Neural crest cell (in vitro differentiated cells): ENCODE data around the gene BRIP1. TPM values are rescaled to one million over a fixed set of nuclear protein-coding genes. Genes with fewer than 3 reads are reported as not detected.

Source experiments
- DNase-seq: peaks from one replicate; pipeline ENCODE4 v3.0.0; 2021; ENCODE audit warnings: low read depth, mixed read lengths, low spot score
- H3K27ac Mint-ChIP-seq: one replicate; pipeline ENCODE4 v1.8.0; 2021; ENCODE audit warnings: mild to moderate bottlenecking, mixed read lengths; ENCODE audit not compliant: unreplicated experiment
- H3K27me3 Mint-ChIP-seq: 2 replicates; pipeline ENCODE4 v1.8.0; 2021; ENCODE audit warnings: low read depth, mild to moderate bottlenecking, mixed read lengths
- H3K36me3 Mint-ChIP-seq: 2 replicates; pipeline ENCODE4 v1.8.0; 2021; ENCODE audit warnings: low read depth, mild to moderate bottlenecking, mixed read lengths
- H3K4me1 Mint-ChIP-seq: 2 replicates; pipeline ENCODE4 v1.8.0; 2021; ENCODE audit warnings: mixed read lengths
- H3K4me3 Mint-ChIP-seq: one replicate; pipeline ENCODE4 v1.8.0; 2021; ENCODE audit warnings: mild to moderate bottlenecking, mixed read lengths
- H3K9me3 Mint-ChIP-seq: 2 replicates; pipeline ENCODE4 v1.8.0; 2021; ENCODE audit warnings: mixed read lengths
- CTCF ChIP-seq: fragments of 200-600 bp; sonication (generic); conservative IDR thresholded peaks from 2 replicates; pipeline ENCODE4 v1.5.0; 2021; ENCODE audit warnings: antibody characterized with exemption, mild to moderate bottlenecking
- total RNA-seq: library from RNA; stranded (reverse); gene quantifications from 2 replicates; pipeline ENCODE4 v1.2.1, GENCODE V29; 2021

Gene BRIP1
- total RNA-seq, 1 donor from 2014 or later: 31.4 TPM

- TF ChIP-seq CTCF: no peak
- Mint-ChIP-seq H3K36me3 (peaks cover 16% of the 10 kb centered on the region), H3K27ac (no peak overlapping the region), H3K4me3 (no peak overlapping the region), H3K4me1 (no peaks in the 10 kb centered on the region), H3K27me3 (no peaks in the 10 kb centered on the region), H3K9me3 (no peaks in the 10 kb centered on the region)
- no peak for DNase-seq
These were observed 15.1 kb downstream of the BRIP1 start for GRCh38 chr17:61848247-61848646.

GRCh38 chr17:61847659-61848058, 15.7 kb downstream of the BRIP1 start:
- Mint-ChIP-seq H3K27me3 (no peaks in the 10 kb centered on the region), H3K27ac (no peak overlapping the region), H3K9me3 (no peaks in the 10 kb centered on the region), H3K4me3 (no peak overlapping the region), H3K36me3 (peaks cover 22% of the 10 kb centered on the region), H3K4me1 (no peaks in the 10 kb centered on the region)
- no peak for DNase-seq
- no peak for TF ChIP-seq CTCF

GRCh38 chr17:61846761-61847375, 16.5 kb downstream of the BRIP1 start:
- H3K36me3 Mint-ChIP-seq: peaks cover 25% of the 10 kb centered on the region
- H3K27ac Mint-ChIP-seq: no peak overlapping the region
- no peak overlapping the region for H3K4me3 Mint-ChIP-seq
- no peak for TF ChIP-seq CTCF
- H3K27me3 Mint-ChIP-seq: no peaks in the 10 kb centered on the region
- H3K4me1 Mint-ChIP-seq: no peaks in the 10 kb centered on the region
- H3K9me3 Mint-ChIP-seq: no peaks in the 10 kb centered on the region
- DNase-seq: no peak

GRCh38 chr17:61846088-61846487, 17.2 kb downstream of the BRIP1 start:
- no peak for DNase-seq
- Mint-ChIP-seq H3K4me3 (no peak overlapping the region), H3K9me3 (no peaks in the 10 kb centered on the region), H3K4me1 (no peaks in the 10 kb centered on the region), H3K36me3 (peaks cover 27% of the 10 kb centered on the region), H3K27me3 (no peaks in the 10 kb centered on the region), H3K27ac (no peak overlapping the region)
- TF ChIP-seq CTCF: no peak

- TF ChIP-seq CTCF: no peak
- H3K9me3 Mint-ChIP-seq: no peaks in the 10 kb centered on the region
- DNase-seq: no peak
- H3K36me3 Mint-ChIP-seq: peaks cover 24% of the 10 kb centered on the region
- H3K4me1 Mint-ChIP-seq: no peaks in the 10 kb centered on the region
- no peaks in the 10 kb centered on the region for H3K27me3 Mint-ChIP-seq
- no peak overlapping the region for H3K4me3 Mint-ChIP-seq
- H3K27ac Mint-ChIP-seq: no peak overlapping the region
These were observed 19.9 kb downstream of the BRIP1 start for GRCh38 chr17:61843435-61843834.
